NCI-H345 treated with DMSO at 0.1 percent for 48 hours (cell line): ENCODE measurements around the gene KCNC1.

Experiments
- DNase-seq: peaks from one replicate; lab custom pipeline; 2025; ENCODE audit not compliant: unreplicated experiment; lab: John Stamatoyannopoulos, UW

The KCNC1 gene

GRCh38 chr11:17734418-17734911 lies at the start of gene KCNC1:
TSS of gene KCNC1 (plus strand) at chr11:17734781. CDS start at chr11:17736003, 1,222 bp downstream.
- peak; percentile 40 for DNase-seq

- DNase-seq, result no peak
Measured at GRCh38 chr11:17686231-17686980, 48.2 kb upstream of the KCNC1 start.

GRCh38 chr11:17687946-17688670 lies 46.5 kb upstream of the KCNC1 start:
- no peak for DNase-seq

- no peak for DNase-seq
Measured at GRCh38 chr11:17691550-17691949, 43.0 kb upstream of the KCNC1 start.

GRCh38 chr11:17691976-17692375 lies 42.6 kb upstream of the KCNC1 start:
- no peak for DNase-seq

GRCh38 chr11:17692931-17693330 lies 41.6 kb upstream of the KCNC1 start:
- DNase-seq, result no peak

GRCh38 chr11:17693531-17693930 lies 41.0 kb upstream of the KCNC1 start:
- DNase-seq, result no peak

GRCh38 chr11:17694494-17695110 lies 40.0 kb upstream of the KCNC1 start:
- no peak for DNase-seq

GRCh38 chr11:17695454-17696441 lies 38.8 kb upstream of the KCNC1 start:
- no peak for DNase-seq

- DNase-seq, result no peak
Measured at GRCh38 chr11:17696741-17697140, 37.8 kb upstream of the KCNC1 start.

- no peak for DNase-seq
Measured at GRCh38 chr11:17697175-17697949, 37.2 kb upstream of the KCNC1 start.

GRCh38 chr11:17699147-17700114 lies 35.1 kb upstream of the KCNC1 start:
- no peak for DNase-seq

GRCh38 chr11:17700991-17701390 lies 33.6 kb upstream of the KCNC1 start:
- no peak for DNase-seq

GRCh38 chr11:17702876-17703275 lies 31.7 kb upstream of the KCNC1 start:
- no peak for DNase-seq

GRCh38 chr11:17703951-17704350 lies 30.6 kb upstream of the KCNC1 start:
- no peak for DNase-seq

GRCh38 chr11:17707830-17708229 lies 26.8 kb upstream of the KCNC1 start:
- no peak for DNase-seq

- no peak for DNase-seq
Measured at GRCh38 chr11:17711836-17712235, 22.7 kb upstream of the KCNC1 start.

- no peak for DNase-seq
Measured at GRCh38 chr11:17713851-17714250, 20.7 kb upstream of the KCNC1 start.

GRCh38 chr11:17714356-17714854 lies 20.2 kb upstream of the KCNC1 start:
- no peak for DNase-seq
